Glutamatergic neuron (in vitro differentiated cells): Measurements from ENCODE around the gene CEP44. TPM values are rescaled to one million over a fixed set of nuclear protein-coding genes. Genes with fewer than 3 reads are reported as not detected.

ENCODE experiments used
- DNase-seq: peaks from one replicate; pipeline ENCODE4 v3.0.0; 2022
- H3K27ac Mint-ChIP-seq: one replicate; pipeline ENCODE4 v1.8.0; 2020; ENCODE audit warnings: mild to moderate bottlenecking, mixed read lengths, inconsistent platforms; ENCODE audit not compliant: unreplicated experiment
- H3K27me3 Mint-ChIP-seq: one replicate; pipeline ENCODE4 v1.8.0; 2020; ENCODE audit warnings: mild to moderate bottlenecking, moderate library complexity, mixed read lengths, inconsistent platforms; ENCODE audit not compliant: unreplicated experiment
- H3K36me3 Mint-ChIP-seq: one replicate; pipeline ENCODE4 v1.8.0; 2020; ENCODE audit warnings: mild to moderate bottlenecking, mixed read lengths, inconsistent platforms; ENCODE audit not compliant: unreplicated experiment
- H3K4me1 Mint-ChIP-seq: one replicate; pipeline ENCODE4 v1.8.0; 2020; ENCODE audit warnings: mild to moderate bottlenecking, low read depth, mixed read lengths, inconsistent platforms; ENCODE audit not compliant: unreplicated experiment
- H3K4me3 Mint-ChIP-seq: one replicate; pipeline ENCODE4 v1.8.0; 2020; ENCODE audit warnings: mild to moderate bottlenecking, mixed read lengths, inconsistent platforms; ENCODE audit not compliant: unreplicated experiment
- H3K9me3 Mint-ChIP-seq: one replicate; pipeline ENCODE4 v1.8.0; 2020; ENCODE audit warnings: mild to moderate bottlenecking, moderate library complexity, mixed read lengths, inconsistent platforms; ENCODE audit not compliant: unreplicated experiment
- total RNA-seq: library from RNA; stranded (reverse); fragmentation: NEBNext Ultra II Directional; extraction: Animal tissue kit (Norgen Biotek cat#: 25700); gene quantifications from one replicate; pipeline ENCODE4 v1.2.1, GENCODE V29; 2021; ENCODE audit not compliant: unreplicated experiment
- TF ChIP-seq, protein P1 (sequence below): fragments of 200-600 bp; sonication (generic); IDR thresholded peaks from one replicate; pipeline ENCODE4 v1.5.0; 2021; ENCODE audit not compliant: partially characterized antibody, unreplicated experiment

The CEP44 gene
- total RNA-seq, 1 donor from 2014 or later = 29.0 TPM

DNA sequence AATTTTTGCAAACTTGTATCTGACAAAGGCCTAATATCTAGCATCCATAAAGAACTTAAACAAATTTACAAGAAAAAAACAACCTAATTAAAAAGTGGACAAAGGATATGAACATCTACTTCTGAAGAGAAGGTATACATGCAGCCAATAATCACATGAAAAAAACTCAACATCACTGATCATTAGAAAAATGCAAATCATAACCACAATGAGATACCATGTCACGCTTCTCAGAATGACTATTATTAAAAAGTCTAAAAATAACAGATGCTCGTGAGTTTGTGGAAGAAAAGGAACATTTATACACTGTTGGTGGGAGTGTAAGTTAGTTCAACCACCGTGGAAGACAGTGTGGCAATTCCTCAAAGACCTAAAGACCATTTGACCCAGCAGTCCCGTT lies 24.0 kb downstream of the CEP44 start:
- H3K9me3 Mint-ChIP-seq = no peaks in the 10 kb centered on the region

DNA sequence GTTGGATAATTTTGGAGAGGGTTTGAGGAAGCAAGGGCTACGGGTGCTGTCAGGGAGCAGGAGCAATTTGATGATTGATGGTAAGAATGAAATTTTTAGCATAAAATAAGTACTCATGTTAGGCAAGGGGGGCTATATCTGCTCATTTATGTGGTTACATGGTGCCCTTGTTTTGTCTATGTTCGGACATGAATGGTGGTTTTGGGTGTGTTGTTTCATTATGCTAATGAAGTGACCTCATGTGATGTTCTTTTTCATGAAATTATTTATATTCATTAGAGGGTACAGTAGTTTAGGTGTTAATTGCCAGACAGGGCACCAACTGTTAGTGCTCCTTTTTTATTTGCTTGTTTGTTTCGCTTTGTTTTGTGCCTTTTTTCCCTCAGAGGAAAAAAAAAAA lies 29.3 kb downstream of the CEP44 start:
- H3K9me3 Mint-ChIP-seq = no peaks in the 10 kb centered on the region
- TF ChIP-seq, protein P1, sequence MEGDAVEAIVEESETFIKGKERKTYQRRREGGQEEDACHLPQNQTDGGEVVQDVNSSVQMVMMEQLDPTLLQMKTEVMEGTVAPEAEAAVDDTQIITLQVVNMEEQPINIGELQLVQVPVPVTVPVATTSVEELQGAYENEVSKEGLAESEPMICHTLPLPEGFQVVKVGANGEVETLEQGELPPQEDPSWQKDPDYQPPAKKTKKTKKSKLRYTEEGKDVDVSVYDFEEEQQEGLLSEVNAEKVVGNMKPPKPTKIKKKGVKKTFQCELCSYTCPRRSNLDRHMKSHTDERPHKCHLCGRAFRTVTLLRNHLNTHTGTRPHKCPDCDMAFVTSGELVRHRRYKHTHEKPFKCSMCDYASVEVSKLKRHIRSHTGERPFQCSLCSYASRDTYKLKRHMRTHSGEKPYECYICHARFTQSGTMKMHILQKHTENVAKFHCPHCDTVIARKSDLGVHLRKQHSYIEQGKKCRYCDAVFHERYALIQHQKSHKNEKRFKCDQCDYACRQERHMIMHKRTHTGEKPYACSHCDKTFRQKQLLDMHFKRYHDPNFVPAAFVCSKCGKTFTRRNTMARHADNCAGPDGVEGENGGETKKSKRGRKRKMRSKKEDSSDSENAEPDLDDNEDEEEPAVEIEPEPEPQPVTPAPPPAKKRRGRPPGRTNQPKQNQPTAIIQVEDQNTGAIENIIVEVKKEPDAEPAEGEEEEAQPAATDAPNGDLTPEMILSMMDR = no peak
- H3K36me3 Mint-ChIP-seq = no peaks in the 10 kb centered on the region
- H3K4me3 Mint-ChIP-seq = no peak overlapping the region
- H3K27ac Mint-ChIP-seq = no peak overlapping the region
- H3K4me1 Mint-ChIP-seq = no peaks in the 10 kb centered on the region
- no peaks in the 10 kb centered on the region for H3K27me3 Mint-ChIP-seq
- no peak for DNase-seq

More for the DNA sequence above, 24.0 kb downstream of the CEP44 start:
- H3K4me1 Mint-ChIP-seq = no peaks in the 10 kb centered on the region
- H3K4me3 Mint-ChIP-seq = no peak overlapping the region
- H3K36me3 Mint-ChIP-seq = no peaks in the 10 kb centered on the region
- TF ChIP-seq, protein P1 = no peak
- DNase-seq = no peak
- H3K27me3 Mint-ChIP-seq = no peaks in the 10 kb centered on the region
- no peak overlapping the region for H3K27ac Mint-ChIP-seq

DNA sequence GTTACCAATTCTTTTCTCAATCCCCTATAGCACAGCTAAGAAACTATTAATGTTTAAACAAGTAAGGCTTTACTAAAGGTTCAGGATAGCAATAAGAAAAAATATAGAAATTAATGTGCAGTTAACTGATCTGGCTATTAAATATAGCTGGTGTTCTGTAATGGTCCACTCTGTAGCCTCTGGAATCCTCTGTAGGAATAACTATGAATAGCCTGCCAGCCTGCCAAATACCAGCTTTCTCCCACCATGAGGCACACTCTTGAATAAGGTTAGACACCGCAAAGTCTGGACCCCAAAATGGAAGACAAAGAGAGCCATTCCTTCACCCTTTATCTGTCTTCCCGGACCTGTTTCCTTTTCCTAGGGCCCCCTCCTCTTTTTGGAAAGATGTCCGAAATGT lies 30.6 kb downstream of the CEP44 start:
- no peak for DNase-seq
- Mint-ChIP-seq H3K9me3 (no peaks in the 10 kb centered on the region), H3K4me1 (no peaks in the 10 kb centered on the region), H3K27ac (no peak overlapping the region), H3K4me3 (no peak overlapping the region), H3K27me3 (no peaks in the 10 kb centered on the region), H3K36me3 (no peaks in the 10 kb centered on the region)
- TF ChIP-seq, protein P1 = no peak

DNA sequence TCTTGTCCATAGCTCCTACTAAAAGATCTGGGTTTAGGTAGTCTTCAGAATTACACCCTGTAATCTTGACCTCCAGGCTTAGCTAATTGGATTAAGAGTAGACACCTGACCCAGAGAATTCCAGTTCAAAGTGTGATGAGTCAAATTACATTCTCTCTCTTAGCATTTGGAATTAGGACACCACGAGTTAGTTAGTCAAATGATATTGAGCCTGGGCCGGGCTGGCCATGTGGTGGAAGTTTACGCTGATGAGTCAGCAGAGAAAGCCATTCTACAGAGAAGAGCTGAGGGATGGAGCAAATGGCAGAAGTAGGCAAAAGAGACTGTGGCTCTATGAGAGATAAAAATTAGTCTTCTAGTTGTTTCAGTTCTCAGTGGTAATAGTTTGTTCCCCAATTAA lies 31.1 kb downstream of the CEP44 start:
- no peak for DNase-seq
- TF ChIP-seq, protein P1 = no peak
- Mint-ChIP-seq H3K4me1 (no peaks in the 10 kb centered on the region), H3K27me3 (no peaks in the 10 kb centered on the region), H3K36me3 (no peaks in the 10 kb centered on the region), H3K4me3 (no peak overlapping the region), H3K27ac (no peak overlapping the region), H3K9me3 (no peaks in the 10 kb centered on the region)

DNA sequence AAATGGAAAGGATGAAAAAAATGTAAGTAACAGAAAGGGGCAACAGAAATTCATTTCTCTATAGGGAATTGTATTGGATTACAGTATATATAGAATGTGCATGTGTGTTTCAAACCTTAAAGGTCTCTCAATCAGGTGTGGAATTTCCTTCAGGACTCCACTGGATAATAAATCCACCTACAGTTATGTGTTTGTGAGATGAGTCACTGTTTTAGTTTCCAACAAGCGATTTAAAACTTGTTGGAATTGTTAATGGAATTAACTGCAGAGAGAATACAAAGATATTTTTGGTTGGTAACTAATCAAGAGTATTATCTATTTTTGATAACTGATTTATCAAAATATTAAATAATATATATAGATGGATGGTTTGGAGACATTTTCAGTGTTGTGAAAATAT lies 32.8 kb downstream of the CEP44 start:
- no peak for DNase-seq
- no peak overlapping the region for H3K4me3 Mint-ChIP-seq
- H3K9me3 Mint-ChIP-seq = no peaks in the 10 kb centered on the region
- H3K36me3 Mint-ChIP-seq = no peaks in the 10 kb centered on the region
- no peak overlapping the region for H3K27ac Mint-ChIP-seq
- no peaks in the 10 kb centered on the region for H3K4me1 Mint-ChIP-seq
- TF ChIP-seq, protein P1 = no peak
- H3K27me3 Mint-ChIP-seq = no peaks in the 10 kb centered on the region
